HG03159 (cell line): ENCODE results near the gene ARHGEF10L.

Experiments used
- ATAC-seq: cut with Tn5 transposase; IDR thresholded peaks from one replicate; pipeline ENCODE4 v1.9.1; 2021; ENCODE audit warnings: mild to moderate bottlenecking, moderate library complexity; ENCODE audit not compliant: unreplicated experiment

Gene ARHGEF10L

DNA sequence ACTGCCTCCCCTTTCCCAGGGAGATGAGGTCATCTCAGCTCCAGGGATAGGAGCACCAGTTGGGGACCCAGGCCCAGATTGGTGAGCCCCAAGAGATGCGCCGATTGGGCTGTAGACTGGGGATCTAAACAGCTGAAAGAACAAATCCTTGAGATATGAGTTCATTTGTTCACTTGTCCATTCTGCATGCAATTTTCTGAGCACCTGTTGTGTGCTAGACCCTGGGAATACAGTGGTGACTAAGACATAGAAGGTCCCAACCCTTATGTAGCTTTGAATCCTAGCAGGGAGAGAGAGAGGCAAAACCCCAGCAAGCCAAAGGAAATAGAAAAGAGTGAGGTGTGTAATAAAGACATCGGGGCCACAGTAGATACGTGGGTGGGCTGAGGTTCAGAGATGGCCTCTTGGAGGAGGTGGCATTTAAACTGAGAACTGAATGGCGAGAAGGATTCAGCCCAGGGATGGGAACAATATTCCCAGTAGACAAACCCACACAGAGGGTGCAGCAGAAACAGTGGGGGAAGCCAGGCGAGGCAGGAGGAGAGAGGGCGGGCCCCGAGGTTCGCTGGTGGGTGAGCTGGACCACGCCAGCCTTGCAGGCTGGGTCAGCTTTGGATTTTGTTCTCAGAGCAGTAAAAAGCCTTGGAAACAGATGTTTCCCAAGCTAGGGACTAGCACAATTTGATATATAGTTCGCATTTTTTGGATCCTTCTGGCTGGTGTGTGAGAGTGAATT, 110.0 kb downstream of the ARHGEF10L start:
- no peak for ATAC-seq

DNA sequence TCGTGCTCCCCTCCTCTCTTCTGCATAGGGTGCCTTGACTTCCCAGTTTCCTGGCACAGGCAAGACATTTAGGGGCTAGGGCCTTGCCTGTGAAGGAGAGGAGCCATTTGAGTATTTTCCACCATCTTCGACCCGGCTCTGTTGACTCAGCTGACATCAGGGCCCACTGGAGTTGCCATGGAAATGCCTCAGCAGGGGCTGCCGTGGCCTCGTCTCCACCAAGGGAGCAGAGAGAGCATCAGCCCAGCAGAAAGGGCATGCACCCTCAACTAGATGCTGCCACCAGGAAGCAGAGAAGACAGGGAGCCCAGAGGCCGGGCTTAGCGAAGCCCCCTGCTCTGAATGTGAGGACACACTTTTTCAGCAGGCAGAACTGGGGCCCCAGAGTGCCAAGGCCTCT, 113.8 kb downstream of the ARHGEF10L start:
- no peak for ATAC-seq

DNA sequence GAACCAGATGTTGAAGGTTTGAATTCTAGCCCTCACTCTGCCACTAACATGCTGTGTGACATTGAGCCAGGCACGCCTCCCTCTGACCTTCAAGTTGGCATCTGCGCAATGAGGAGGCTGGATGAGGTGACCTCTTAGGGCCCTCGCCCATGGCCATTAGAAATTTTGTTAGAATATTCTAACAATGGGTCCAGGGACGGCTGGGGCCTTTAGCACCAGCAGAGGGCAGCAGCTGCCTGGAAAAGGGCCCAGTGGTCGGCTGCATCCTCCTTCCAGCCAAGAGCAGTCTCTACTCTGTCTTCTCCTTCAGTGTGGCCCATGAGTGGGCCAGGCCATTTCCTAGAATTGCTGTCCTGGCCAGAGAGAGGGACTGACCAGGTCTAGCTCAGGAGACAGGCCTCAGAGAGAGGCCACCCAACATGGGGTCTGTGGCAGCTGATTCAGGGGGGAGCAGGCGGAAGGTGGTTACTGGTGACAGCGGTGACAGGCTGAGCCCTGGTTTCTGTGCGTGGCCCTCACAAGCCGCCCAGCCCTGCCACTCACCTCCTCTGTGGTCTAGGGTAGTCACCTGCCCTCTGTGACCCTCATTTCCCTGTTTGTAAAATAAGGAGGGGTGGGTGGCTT, 114.3 kb downstream of the ARHGEF10L start:
- ATAC-seq = no peak

DNA sequence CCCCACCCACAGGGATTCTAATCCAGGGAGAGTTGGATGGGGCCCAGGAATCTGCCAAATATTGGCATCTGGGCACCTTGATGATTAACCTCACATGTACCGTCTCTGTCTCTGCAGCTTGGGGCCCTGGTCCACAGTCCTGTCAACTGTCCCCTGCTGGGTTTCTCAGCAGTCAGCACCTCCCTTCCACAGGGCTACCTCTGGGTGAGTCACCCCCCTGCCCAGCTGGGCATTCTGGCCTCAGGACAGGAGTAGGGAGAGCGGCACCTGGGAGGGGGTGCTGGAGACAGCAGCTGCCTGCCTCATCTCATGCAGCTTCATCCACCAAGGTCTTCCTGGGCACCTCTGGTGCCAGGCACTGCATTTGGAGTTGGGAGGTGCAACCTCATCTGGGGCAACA, 115.0 kb downstream of the ARHGEF10L start:
- ATAC-seq = no peak

DNA sequence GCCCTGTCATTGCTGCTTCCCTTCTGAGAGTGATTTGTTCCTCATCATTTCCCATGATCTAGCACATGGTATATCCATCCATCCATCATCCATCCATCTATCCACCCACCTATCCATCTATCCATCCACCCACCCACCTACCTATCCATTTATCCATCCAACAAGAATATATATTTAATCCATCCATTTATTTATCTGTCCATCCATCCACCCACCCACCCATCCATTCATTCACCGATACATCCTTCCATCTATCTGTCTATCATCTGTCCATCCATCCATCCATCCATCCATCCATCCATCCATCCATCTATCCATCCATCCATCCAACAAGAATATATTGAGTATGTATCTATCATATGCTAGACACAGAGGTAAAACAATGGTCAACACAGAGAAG, 115.7 kb downstream of the ARHGEF10L start:
- no peak for ATAC-seq

DNA sequence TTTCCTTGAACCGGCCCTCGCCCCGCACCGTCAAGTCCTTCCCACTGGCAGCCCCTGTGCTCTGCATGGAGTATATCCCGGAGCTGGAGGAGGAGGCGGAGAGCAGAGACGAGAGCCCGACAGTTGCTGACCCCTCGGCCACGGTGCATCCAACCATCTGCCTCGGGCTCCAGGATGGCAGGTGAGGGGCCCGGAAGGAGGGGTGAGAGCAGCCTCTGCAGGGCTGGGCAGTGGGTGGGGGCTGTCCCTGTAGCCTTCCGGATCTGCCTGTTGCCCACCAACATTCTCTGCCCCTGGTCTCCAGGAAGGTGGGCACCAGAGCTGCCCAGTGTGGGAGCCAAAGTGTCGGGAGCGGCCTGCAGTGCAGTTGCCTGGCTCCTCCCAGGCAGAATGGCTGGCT, 116.4 kb downstream of the ARHGEF10L start:
- no peak for ATAC-seq

DNA sequence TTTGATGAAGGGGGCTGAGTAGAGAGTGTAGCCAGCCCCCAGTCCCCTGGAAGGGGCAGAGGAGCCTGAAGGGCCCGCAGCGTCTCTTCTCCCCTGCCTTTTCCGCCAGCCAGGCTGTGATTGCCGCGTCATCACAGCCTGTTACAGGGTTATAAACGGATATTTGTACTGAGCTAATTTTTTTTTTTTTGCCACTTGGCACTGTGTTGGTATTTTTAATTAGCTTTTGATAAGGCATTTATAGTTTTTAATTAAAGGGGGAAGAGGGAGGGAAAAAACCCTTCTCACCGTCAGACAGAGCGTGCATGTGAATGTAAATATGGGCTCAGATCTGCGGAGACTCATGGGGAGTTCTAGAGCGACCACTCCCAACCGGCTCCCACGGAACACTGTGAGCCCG, 117.9 kb downstream of the ARHGEF10L start:
- ATAC-seq = no peak

DNA sequence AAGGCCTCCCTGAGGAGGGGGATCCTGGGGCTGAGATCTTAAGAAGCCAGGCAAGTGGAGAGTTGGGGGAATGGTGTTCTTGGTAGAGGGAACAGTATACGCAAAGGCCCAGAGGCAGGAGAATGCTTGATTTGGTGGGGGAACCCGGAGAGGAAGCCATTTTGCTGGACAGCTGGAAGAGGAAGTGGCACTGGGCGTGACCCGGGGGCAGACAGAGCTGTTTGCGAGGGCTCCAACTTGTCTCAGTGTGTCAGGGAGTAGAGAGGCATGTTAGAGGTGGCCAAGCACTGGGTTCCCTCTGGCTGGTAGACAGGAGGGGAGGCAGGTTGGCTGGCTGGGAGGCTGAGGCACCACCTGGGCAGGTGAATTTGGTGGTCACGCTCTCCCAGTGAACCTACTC, 119.3 kb downstream of the ARHGEF10L start:
- ATAC-seq = no peak

DNA sequence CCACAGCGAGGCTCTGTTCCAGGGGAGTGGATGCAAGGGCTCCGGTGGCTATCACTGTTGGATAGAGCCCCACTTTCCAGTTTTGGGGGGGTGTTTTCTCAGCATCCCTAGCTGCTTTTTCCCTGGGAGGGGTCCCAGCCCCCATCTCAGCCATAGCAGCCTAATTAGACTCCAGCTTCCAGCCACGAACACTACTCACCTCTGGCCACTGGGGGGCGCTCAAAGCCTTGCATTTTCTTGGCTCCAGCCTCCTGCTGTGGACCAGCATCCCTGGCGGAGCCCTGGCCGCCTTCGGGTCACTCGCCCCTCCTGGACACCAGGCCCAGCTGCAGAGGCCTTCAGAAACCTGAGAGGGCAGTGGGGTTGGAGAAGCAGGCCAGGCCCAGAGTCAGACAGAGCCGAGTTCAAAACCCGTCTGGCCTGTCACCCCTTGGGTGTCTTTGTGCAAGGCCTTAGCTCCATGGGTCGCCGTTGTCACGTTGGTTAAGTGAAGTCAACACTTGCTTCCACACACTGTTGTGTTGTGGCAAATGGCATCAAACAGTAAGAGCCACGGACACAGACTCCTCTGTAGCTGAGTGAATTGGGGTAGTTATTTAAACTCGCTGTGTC, 122.2 kb downstream of the ARHGEF10L start:
- no peak for ATAC-seq

DNA sequence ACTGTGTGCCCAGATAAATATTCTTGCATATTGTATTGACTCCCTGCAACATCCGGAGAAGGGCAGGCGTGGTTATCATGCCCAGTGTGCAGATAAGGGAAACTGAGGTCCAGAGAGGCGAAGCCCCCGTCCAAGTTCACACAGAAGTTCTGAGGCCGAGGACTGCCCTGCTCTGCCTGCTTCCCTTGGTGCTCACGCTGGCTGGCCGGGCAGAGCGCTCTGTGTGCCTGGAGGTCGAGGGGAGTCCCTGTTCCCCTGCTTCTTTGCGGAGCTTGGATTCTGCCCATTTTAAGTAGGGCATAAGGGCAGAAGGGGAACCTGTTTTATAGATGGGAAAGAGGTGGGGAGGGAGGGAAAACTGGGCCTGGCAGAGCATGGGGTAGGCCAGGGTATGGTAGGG, 122.8 kb downstream of the ARHGEF10L start:
- ATAC-seq = no peak

DNA sequence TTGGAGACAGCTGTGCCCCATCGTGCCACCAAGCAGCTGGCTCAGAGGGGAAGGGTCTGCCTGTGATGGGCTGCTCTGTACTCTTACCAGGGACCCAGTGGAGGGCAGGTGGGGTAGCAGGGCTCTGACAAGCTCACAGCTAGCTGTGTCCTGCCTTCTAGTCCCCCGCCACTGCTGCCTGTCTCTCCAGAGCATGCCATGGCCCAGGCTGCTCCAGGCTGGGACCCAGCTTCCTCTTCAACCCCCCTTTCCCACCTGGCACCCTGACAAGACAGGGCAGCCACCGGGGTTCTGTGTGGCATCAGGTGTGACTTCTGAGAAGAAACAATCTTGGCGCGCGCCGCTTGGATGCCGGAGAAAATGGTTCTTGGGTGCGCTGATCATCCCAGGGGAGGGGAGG, 123.3 kb downstream of the ARHGEF10L start:
- no peak for ATAC-seq

DNA sequence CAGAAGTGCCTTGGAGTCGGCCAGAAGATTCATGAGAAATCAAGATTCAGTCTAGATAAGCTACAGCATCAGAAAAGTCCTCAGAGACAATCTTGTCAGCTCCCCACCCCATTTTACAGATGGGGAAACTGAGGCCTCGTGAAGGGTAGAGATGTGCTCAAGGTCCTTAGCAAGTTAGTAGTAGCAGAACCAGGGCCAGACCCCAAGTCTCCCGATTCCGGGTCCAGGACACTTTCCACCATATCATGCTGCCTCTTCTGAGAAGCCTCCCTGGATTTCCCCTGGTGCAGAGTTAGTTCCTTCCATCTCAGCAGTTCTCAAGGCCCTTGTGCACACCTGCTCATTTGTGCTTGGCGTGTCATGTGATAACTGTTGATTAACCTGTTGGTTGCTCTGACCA, 124.1 kb downstream of the ARHGEF10L start:
- ATAC-seq = no peak

DNA sequence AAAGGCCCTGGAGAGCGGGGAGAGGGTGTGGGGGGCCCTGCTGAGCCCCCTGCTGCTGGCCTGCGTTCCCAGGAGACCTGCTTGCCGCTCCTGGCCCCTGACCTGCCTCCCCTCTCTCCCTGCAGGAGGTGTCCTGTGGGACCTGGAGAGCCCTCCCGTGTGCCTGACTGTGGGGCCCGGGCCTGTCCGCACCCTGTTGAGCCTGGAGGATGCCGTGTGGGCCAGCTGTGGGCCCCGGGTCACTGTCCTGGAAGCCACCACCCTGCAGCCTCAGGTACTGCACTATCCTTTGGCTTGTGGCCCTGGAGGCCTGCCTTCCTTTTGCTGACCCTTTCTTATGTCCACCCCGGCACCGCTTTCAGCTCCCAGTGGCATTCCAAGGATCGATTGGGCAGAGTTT, 124.8 kb downstream of the ARHGEF10L start:
- ATAC-seq = no peak

DNA sequence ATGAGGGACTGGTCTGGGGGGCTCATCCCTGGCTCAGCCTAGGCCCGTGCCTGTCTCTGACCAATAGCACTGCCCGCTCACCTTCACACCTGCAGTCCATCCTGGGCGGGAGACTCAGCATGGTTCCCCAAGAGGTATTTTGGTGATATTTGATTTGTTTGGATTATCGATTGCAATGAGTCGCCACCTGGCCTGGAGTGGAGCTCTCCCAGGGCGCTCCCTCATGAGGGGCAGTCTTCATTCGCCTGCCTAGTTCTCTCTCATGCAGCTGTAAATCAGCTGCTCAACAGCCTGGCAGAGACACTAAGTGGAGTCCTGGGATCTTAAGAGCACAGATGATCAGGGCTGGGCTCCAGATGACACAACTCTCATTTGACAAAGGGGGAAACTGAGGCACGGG, 125.6 kb downstream of the ARHGEF10L start:
- no peak for ATAC-seq

DNA sequence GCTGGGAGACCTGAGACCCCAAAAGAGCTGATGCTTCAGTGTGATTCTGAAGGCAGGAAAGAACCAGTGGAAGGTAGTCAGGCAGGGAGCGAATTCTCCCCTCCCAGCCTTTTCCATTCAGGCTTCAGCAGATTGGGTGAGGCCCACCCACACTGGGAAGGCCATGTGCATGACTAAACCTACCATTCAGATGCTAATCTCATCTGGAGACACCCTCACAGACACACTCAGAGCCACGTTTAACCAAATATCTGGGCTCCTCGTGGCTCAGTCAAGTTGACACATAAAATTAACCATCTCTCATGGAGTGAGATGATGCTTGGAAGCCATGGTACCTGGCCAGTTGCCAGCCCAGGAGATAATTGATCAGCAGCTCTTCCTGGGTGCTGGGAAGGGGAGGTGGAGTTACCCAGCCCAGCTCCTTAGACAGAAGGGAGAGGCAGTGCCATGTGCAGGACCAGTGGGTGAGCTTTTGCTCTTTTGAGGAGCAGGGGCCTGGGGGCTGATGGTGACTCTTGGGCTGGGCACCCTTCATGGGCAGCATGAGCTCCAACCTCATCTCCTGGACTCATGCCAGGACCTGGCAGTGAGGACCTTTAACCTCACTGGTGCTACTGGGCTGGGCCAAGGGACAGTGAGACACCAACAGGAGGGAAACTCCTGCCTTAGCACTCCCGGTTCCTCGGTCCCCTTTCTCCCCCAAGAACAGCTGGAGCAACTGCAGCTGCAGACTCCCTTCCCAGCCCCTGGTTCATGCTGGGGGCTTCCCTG, 126.6 kb downstream of the ARHGEF10L start:
- ATAC-seq = no peak

DNA sequence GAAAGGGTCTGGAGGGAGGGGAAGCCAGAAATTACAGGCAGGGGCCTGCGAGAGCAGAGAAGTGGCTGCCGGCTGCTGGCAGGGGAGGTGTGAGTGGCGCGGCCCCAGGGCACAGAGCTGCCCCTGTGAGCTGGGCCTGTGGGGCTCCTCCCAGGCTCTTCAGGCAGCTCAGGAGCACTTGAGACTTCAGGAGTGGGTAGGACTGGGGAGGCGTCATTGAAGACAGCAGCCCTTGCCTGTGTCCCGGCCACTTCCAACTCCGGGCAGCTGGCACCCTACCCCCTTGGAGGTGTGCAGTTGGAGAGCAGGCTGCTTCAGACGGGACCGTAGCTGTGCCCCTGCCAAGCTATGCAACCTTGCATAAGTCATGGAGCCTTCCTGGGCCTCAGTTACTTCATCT, 128.1 kb downstream of the ARHGEF10L start:
- no peak for ATAC-seq

DNA sequence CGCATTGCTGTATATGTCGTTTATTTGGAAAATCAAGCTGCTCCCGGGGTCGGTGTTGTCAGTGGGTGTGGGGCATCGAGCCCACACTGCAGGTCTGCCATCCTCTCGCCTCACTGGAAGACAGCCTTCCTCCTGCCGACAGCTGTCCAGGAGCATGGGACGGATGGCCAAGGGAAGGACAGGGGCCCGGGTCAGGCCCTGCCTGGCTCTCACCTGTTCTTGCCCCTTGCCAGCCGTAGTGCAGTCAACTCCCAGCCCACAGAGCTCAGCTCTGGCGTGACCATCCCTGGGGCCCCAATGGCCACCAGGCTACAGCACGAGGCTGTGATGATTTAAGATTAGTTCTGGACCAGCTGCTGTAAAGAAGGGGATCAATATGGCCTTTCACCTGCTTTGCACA, 128.7 kb downstream of the ARHGEF10L start:
- no peak for ATAC-seq

DNA sequence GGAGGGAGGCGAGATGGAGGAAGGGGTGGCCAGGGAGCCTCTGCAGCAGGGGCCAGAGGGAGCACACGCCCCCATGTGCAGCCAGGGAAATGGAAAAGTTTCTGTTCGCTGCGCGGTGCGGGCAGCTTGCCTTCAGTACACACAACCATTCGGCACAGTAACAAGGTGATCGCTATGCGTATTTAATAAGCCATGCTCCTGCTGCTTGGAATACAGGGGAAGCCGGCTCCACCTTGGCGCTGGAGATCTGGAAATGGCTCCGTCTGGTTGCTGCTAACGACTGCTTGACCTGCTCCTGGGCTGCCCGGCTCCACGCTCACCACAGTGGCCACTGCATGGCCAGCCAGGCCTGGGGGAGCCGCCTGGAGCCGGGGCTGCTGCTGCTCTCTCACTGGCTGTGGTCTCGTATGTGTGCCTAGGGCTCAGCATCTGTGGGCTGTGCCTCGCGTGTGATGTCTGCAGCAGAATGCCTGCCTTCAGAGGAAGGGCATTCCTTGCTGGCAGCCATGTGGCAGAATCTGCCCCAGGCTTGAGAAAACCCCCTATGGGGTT, 129.2 kb downstream of the ARHGEF10L start:
- no peak for ATAC-seq

DNA sequence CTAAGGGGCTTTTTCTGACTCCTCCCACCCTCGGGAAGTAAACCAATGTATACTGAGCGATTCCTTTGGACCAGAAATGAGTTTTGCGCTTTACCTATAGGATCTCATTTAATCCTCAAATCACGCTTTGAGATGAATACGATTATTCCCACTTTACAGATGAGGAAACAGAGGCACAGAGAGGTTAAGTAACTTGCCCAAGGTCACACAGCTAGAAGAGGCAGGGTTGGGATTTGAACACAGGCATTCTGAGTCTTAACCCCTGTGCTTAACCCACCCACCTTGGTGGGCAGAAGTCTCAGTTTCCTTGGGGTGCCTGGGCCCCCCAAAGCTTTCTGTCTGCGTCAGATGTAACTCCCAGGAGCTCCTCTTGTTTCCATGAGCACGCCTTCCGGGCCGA, 129.8 kb downstream of the ARHGEF10L start:
- ATAC-seq = no peak

DNA sequence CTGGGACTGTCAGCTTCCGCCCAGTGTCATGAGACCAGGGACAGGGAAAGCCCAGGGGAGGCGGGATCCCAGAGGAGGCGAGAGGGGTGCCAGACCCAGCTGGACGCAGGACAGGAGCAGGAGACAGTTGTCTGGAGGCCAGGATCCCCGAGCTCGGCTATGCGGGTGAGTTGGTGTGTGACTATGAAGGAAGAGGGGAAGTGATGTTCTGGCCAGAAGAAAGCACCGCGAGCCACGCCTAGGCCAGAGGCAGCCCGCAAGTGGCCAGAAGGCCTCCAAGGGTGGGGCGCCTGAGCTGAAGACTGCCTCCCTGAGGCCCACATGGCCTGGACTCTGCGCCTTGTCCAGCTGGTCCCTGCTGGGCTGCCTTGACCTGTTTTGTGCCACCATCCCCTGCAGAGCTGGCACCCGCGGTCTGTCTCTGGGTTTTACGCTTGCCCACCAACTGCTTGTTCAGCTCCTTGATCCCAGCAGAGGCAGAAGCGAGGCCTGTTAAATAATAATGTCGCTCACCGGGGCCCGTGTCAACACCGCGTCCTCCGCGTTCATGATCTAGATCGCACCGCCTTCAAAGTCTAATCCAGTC, 130.5 kb downstream of the ARHGEF10L start:
- ATAC-seq = no peak
